Endodermal cell (in vitro differentiated cells): Measurements from ENCODE around the gene CLEC4E. TPM values are rescaled to one million over a fixed set of nuclear protein-coding genes. Genes with fewer than 3 reads are reported as not detected.
"Not testable (repeated sequence)": the region's sequence is repeated elsewhere in the genome, so short reads cannot be mapped to it uniquely, and the experiment has no call there.

Source experiments
- DNase-seq: peaks from one replicate; pipeline ENCODE4 v3.0.0-alpha.2; 2017
- H3K27ac ChIP-seq: 2 replicates; pipeline ENCODE4 v1.5.1; 2013; ENCODE audit warnings: mild to moderate bottlenecking, low read depth, low read length, moderate library complexity
- H3K27me3 ChIP-seq: 2 replicates; pipeline ENCODE4 v1.6.1; 2013; ENCODE audit warnings: mild to moderate bottlenecking, low read length, moderate library complexity; ENCODE audit not compliant: insufficient read depth, control insufficient read depth, poor library complexity, severe bottlenecking
- H3K36me3 ChIP-seq: 2 replicates; pipeline ENCODE4 v1.7.0; 2013; ENCODE audit warnings: mild to moderate bottlenecking, low read length, moderate library complexity; ENCODE audit not compliant: control insufficient read depth, insufficient read depth
- H3K4me1 ChIP-seq: one replicate; pipeline ENCODE4 v1.7.0; 2013; ENCODE audit warnings: low read length; ENCODE audit not compliant: control insufficient read depth, insufficient read depth
- H3K4me3 ChIP-seq: 2 replicates; pipeline ENCODE4 v1.5.1; 2013; ENCODE audit warnings: mild to moderate bottlenecking, low read length, moderate library complexity
- H3K9ac ChIP-seq: 2 replicates; pipeline ENCODE4 v1.6.1; 2013; ENCODE audit warnings: mild to moderate bottlenecking, low read length, moderate library complexity; ENCODE audit not compliant: poor library complexity, severe bottlenecking; ENCODE audit errors: extremely low read depth
- H3K9me3 ChIP-seq: 2 replicates; pipeline ENCODE4 v1.6.1; 2013; ENCODE audit warnings: mild to moderate bottlenecking, low read length, moderate library complexity; ENCODE audit not compliant: control insufficient read depth
- H3K27ac Mint-ChIP-seq: 2 replicates; pipeline ENCODE4 v1.8.0; 2020; ENCODE audit warnings: mixed read lengths
- H3K27me3 Mint-ChIP-seq: 2 replicates; pipeline ENCODE4 v1.8.0; 2021; ENCODE audit warnings: mild to moderate bottlenecking, mixed read lengths; ENCODE audit not compliant: insufficient read depth
- H3K36me3 Mint-ChIP-seq: 2 replicates; pipeline ENCODE4 v1.8.0; 2020; ENCODE audit warnings: low read depth, mixed read lengths
- H3K4me1 Mint-ChIP-seq: 2 replicates; pipeline ENCODE4 v1.8.0; 2020; ENCODE audit warnings: mixed read lengths
- H3K4me3 Mint-ChIP-seq: 2 replicates; pipeline ENCODE4 v1.8.0; 2020; ENCODE audit warnings: mild to moderate bottlenecking, moderate library complexity, mixed read lengths
- H3K9me3 Mint-ChIP-seq: 2 replicates; pipeline ENCODE4 v1.8.0; 2020; ENCODE audit warnings: mild to moderate bottlenecking, mixed read lengths
- WGBS, 2 experiments: methylation state at CpG; one replicate each; pipeline versions ENCODE4 v1.1.5 to v1.1.7; 2013; ENCODE audit warnings: missing lambda C conversion rate in 2 of 2, mixed read lengths in 1 of 2; ENCODE audit not compliant: insufficient coverage in 1 of 2, insufficient read length in 1 of 2; 5-methylcytosine and 5-hydroxymethylcytosine counted together
- total RNA-seq, 2 donors: library from RNA; stranded (reverse); fragmentation: NEBNext Ultra II Directional in 1 of 2; extraction: Animal tissue kit (Norgen Biotek cat#: 25700) in 1 of 2; gene quantifications; 2 replicates in 1 of 2; 3 replicates in 1 of 2; pipeline ENCODE4 v1.2.1, GENCODE V29; 2021
- TF ChIP-seq, protein P1 (sequence below): fragments of 200-600 bp; sonication (generic); conservative IDR thresholded peaks from 2 replicates; pipeline ENCODE4 v1.5.0; 2021; ENCODE audit warnings: antibody characterized with exemption, mild to moderate bottlenecking

The CLEC4E gene
- total RNA-seq, 2 donors from 2014 or later = not detected

DNA sequence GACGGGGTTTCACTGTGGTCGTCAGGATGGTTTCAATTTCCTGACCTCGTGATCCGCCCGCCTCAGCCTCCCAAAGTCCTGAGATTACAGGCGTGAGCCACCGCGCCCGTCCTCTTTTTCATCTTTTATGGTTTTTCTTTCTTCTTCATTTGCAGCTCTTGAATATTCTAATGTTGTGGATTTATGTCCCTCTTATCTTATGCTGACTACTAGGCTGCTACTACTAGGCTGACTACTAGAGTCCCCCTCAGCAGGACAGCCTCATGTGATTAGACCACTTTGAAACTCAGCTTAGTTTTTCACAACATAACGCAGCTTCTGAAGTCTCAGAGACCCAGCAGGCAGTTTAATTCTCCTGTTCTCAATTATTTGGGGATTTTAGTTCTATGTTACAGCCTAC, 857 bp upstream of the CLEC4E start:
- peaks cover 1% of the 10 kb centered on the region for H3K27me3 Mint-ChIP-seq
- H3K9me3 ChIP-seq = no peaks in the 10 kb centered on the region
- no peak overlapping the region for H3K4me3 Mint-ChIP-seq
- TF ChIP-seq, protein P1, sequence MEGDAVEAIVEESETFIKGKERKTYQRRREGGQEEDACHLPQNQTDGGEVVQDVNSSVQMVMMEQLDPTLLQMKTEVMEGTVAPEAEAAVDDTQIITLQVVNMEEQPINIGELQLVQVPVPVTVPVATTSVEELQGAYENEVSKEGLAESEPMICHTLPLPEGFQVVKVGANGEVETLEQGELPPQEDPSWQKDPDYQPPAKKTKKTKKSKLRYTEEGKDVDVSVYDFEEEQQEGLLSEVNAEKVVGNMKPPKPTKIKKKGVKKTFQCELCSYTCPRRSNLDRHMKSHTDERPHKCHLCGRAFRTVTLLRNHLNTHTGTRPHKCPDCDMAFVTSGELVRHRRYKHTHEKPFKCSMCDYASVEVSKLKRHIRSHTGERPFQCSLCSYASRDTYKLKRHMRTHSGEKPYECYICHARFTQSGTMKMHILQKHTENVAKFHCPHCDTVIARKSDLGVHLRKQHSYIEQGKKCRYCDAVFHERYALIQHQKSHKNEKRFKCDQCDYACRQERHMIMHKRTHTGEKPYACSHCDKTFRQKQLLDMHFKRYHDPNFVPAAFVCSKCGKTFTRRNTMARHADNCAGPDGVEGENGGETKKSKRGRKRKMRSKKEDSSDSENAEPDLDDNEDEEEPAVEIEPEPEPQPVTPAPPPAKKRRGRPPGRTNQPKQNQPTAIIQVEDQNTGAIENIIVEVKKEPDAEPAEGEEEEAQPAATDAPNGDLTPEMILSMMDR = no peak
- peaks cover 2% of the 10 kb centered on the region for H3K36me3 Mint-ChIP-seq
- H3K36me3 ChIP-seq = no peaks in the 10 kb centered on the region
- no peaks in the 10 kb centered on the region for H3K27me3 ChIP-seq
- WGBS, 2 experiments = 91 to 99% methylated on average over 6 to 10 of the region's 10 CpGs
- DNase-seq = no peak
- peaks cover 3% of the 10 kb centered on the region for H3K4me1 Mint-ChIP-seq
- no peak overlapping the region for H3K27ac ChIP-seq
- H3K27ac Mint-ChIP-seq = no peak overlapping the region
- no peaks in the 10 kb centered on the region for H3K4me1 ChIP-seq
- peaks cover 12% of the 10 kb centered on the region for H3K9me3 Mint-ChIP-seq
- no peak overlapping the region for H3K9ac ChIP-seq
- H3K4me3 ChIP-seq = no peak overlapping the region

DNA sequence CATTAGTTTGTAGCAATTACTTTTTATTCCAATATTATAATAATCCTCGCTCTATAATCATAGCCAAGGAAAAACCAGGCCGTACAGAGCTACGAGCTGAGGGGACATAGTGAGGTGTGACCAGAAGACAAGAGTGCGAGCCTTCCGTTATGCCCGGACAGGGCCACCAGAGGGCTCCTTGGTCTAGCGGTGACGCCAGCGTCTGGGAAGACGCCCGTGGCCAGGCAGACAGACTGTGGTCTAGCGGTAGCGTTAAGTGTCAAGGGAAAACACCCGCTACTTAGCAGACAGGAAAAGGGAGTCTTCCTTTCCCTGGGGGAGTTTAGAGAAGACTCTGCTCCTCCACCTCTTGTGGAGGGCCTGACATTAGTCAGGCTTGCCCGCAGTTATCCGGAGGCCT, 2.9 kb downstream of the CLEC4E start:
- DNase-seq = peak; percentile 78
- not testable (repeated sequence) for H3K4me1 ChIP-seq, H3K27ac Mint-ChIP-seq, H3K4me1 Mint-ChIP-seq, H3K4me3 ChIP-seq, H3K9me3 ChIP-seq, H3K4me3 Mint-ChIP-seq, H3K27me3 Mint-ChIP-seq, H3K36me3 ChIP-seq, H3K36me3 Mint-ChIP-seq, H3K9ac ChIP-seq, H3K27ac ChIP-seq, H3K27me3 ChIP-seq
- TF ChIP-seq, protein P1 = peak; percentile 88
- 90 to 100% methylated on average over 6 to 14 of the region's 16 CpGs for WGBS, 2 experiments
- H3K9me3 Mint-ChIP-seq = peaks cover 12% of the 10 kb centered on the region

DNA sequence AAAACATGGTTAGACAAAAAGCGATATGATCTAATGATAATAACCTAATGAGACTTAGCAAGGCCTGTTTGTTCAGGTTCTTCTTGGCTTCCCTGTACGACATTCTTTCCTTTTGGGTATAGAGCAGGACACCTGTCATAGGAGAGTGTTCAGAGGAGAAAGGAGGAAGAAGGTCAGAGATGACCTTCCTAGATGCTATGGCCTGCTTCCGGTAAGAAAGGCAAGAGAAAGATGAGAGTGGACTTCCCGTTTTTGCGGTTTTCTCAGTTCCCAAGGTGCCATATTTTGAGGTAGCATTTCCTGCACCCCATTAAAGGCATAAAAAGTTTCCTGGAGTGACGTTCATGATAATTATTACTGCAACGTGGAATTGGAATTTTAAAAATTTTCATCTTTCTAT, 8.7 kb downstream of the CLEC4E start:
- Mint-ChIP-seq H3K27ac (no peak overlapping the region), H3K27me3 (no peaks in the 10 kb centered on the region), H3K4me1 (peaks cover 9% of the 10 kb centered on the region), H3K4me3 (no peak overlapping the region), H3K9me3 (no peaks in the 10 kb centered on the region), H3K36me3 (no peaks in the 10 kb centered on the region)
- H3K4me3 ChIP-seq = no peak overlapping the region
- H3K9me3 ChIP-seq = no peaks in the 10 kb centered on the region
- no peaks in the 10 kb centered on the region for H3K36me3 ChIP-seq
- H3K27me3 ChIP-seq = no peaks in the 10 kb centered on the region
- no peak for DNase-seq
- no peak overlapping the region for H3K9ac ChIP-seq
- no peak overlapping the region for H3K27ac ChIP-seq
- 92 to 96% methylated on average over 4 to 7 of the region's 7 CpGs for WGBS, 2 experiments
- TF ChIP-seq, protein P1 = no peak
- no peaks in the 10 kb centered on the region for H3K4me1 ChIP-seq
